ENCODE measurements around the gene PXMP4. TPM values are rescaled to one million over a fixed set of nuclear protein-coding genes. Genes with fewer than 3 reads are reported as not detected.
"Not testable (repeated sequence)": the region's sequence is repeated elsewhere in the genome, so short reads cannot be mapped to it uniquely, and the experiment has no call there.

The PXMP4 gene
- total RNA-seq, 4 donors from 2014 or later = 12.5 to 34.1 (median 21.2) TPM

GRCh38 chr20:33765099-33765498 is 45.0 kb upstream of the PXMP4 start:
- DNase-seq (ENCODE audit: low spot score in 2 of 2) = no peak
- intact Hi-C loops (cut with DNase I; ENCODE audit: low total_unique reads) = no loop called here
- no peak overlapping the region for H3K4me3 ChIP-seq (ENCODE audit: low read depth, poor library complexity, severe bottlenecking)
- no peak for TF ChIP-seq CTCF (IDR thresholded peaks at IDR 0.05)
- no peak for TF ChIP-seq POLR2A (IDR thresholded peaks at IDR 0.05)
- 80 to 89% methylated on average over 2 of the region's 2 CpGs for WGBS, 2 donors

GRCh38 chr20:33761698-33762250 is 41.7 kb upstream of the PXMP4 start:
- H3K4me3 ChIP-seq (ENCODE audit: low read depth, poor library complexity, severe bottlenecking) = no peak overlapping the region
- WGBS, 2 donors = 93% methylated on average over 13 of the region's 13 CpGs
- TF ChIP-seq CTCF (IDR thresholded peaks at IDR 0.05) = no peak
- TF ChIP-seq POLR2A (IDR thresholded peaks at IDR 0.05) = no peak
- DNase-seq (ENCODE audit: low spot score in 2 of 2) = no peak
- intact Hi-C loops (cut with DNase I; ENCODE audit: low total_unique reads) = no loop called here

GRCh38 chr20:33757458-33757857 is 37.3 kb upstream of the PXMP4 start:
- no peak for TF ChIP-seq CTCF (IDR thresholded peaks at IDR 0.05)
- TF ChIP-seq POLR2A (IDR thresholded peaks at IDR 0.05) = no peak
- no peak overlapping the region for H3K4me3 ChIP-seq (ENCODE audit: low read depth, poor library complexity, severe bottlenecking)

GRCh38 chr20:33757046-33757445 is 36.9 kb upstream of the PXMP4 start:
- TF ChIP-seq CTCF (IDR thresholded peaks at IDR 0.05) = no peak
- no peak for TF ChIP-seq POLR2A (IDR thresholded peaks at IDR 0.05)
- intact Hi-C loops (cut with DNase I; ENCODE audit: low total_unique reads) = no loop called here
- WGBS, 2 donors = 96 to 99% methylated on average over 10 of the region's 10 CpGs
- no peak for DNase-seq (ENCODE audit: low spot score in 2 of 2)
- no peak overlapping the region for H3K4me3 ChIP-seq (ENCODE audit: low read depth, poor library complexity, severe bottlenecking)

More at GRCh38 chr20:33757458-33757857, 37.3 kb upstream of the PXMP4 start:
- DNase-seq (ENCODE audit: low spot score in 2 of 2) = no peak
- intact Hi-C loops (cut with DNase I; ENCODE audit: low total_unique reads) = no loop called here
- 75 to 88% methylated on average over 1 of the region's 1 CpG for WGBS, 2 donors

GRCh38 chr20:33755936-33756490 is 35.9 kb upstream of the PXMP4 start:
- WGBS, 2 donors = 93% methylated on average over 10 of the region's 10 CpGs
- intact Hi-C loops (cut with DNase I; ENCODE audit: low total_unique reads) = not testable (repeated sequence)

GRCh38 chr20:33753763-33754162 is 33.7 kb upstream of the PXMP4 start:
- no peak for TF ChIP-seq CTCF (IDR thresholded peaks at IDR 0.05)
- no peak for TF ChIP-seq POLR2A (IDR thresholded peaks at IDR 0.05)
- WGBS, 2 donors = 88 to 89% methylated on average over 5 of the region's 5 CpGs
- no peak for DNase-seq (ENCODE audit: low spot score in 2 of 2)
- no peak overlapping the region for H3K4me3 ChIP-seq (ENCODE audit: low read depth, poor library complexity, severe bottlenecking)
- intact Hi-C loops (cut with DNase I; ENCODE audit: low total_unique reads) = no loop called here

More at GRCh38 chr20:33755936-33756490, 35.9 kb upstream of the PXMP4 start:
- not testable (repeated sequence) for H3K4me3 ChIP-seq (ENCODE audit: low read depth, poor library complexity, severe bottlenecking); DNase-seq (ENCODE audit: low spot score in 2 of 2)

Data from lower leg skin (tissue), 4 donors.